A549 (cell line): ENCODE measurements around the gene ADORA2B. TPM values are rescaled to one million over a fixed set of nuclear protein-coding genes. Genes with fewer than 3 reads are reported as not detected.

Experiments
- ATAC-seq, 2 experiments: fragments of 200-7000 bp in 1 of 2; fragments of >200 bp in 1 of 2; cut with Nextera tagmentation in 1 of 2; cut with Tn5 transposase in 1 of 2; 3 replicates each; pipeline versions ENCODE4 v1.8.0 to v1.9.1; 2018 to 2020; ENCODE audit warnings: mild to moderate bottlenecking in 1 of 2, moderate library complexity in 1 of 2
- CTCF ChIA-PET: fragments of 300-600 bp; sonication (Branson Sonifier 250); formaldehyde crosslinking; extraction: SDS; loops from one replicate; lab custom pipeline; 2021; ENCODE audit warnings: antibody characterized with exemption, inconsistent platforms; lab: Yijun Ruan, JAX
- POLR2A ChIA-PET: fragments of 350-600 bp; formaldehyde crosslinking; extraction: SDS; loops from one replicate; lab custom pipeline; 2021; ENCODE audit warnings: antibody characterized with exemption, inconsistent platforms; lab: Yijun Ruan, JAX
- DNase-seq, 2 experiments: peaks; one replicate each; pipeline versions ENCODE4 v3.0.0 to v3.0.0-alpha.2; 2011 to 2016; ENCODE audit warnings: low read depth in 1 of 2, low spot score in 1 of 2
- FAIRE-seq: peaks from 2 replicates; lab custom pipeline; 2011; peaks lifted over from hg19 to GRCh38; lab: Jason Lieb, UNC
- H3K27ac ChIP-seq, 2 experiments: fragments of >200 bp; sonication (Bioruptor Twin); formaldehyde crosslinking; 3 replicates each; pipeline ENCODE4 v1.5.1; 2016 to 2017
- H3K4me1 ChIP-seq: fragments of >200 bp; sonication (Bioruptor Twin); formaldehyde crosslinking; 3 replicates; pipeline ENCODE4 v1.6.1; 2016
- H3K4me2 ChIP-seq: fragments of >200 bp; sonication (Bioruptor Twin); formaldehyde crosslinking; 3 replicates; pipeline ENCODE4 v1.6.1; 2016
- H3K4me3 ChIP-seq: fragments of >200 bp; sonication (Bioruptor Twin); formaldehyde crosslinking; 3 replicates; pipeline ENCODE4 v1.5.1; 2016
- H3K9me3 ChIP-seq: fragments of >200 bp; sonication (Bioruptor Twin); formaldehyde crosslinking; 3 replicates; pipeline ENCODE4 v1.6.1; 2016
- BHLHE40 ChIP-seq: IDR thresholded peaks from 2 replicates; pipeline ENCODE4 v1.6.1; 2012; ENCODE audit warnings: low read depth, low read length, inconsistent platforms
- CBX8 ChIP-seq: fragments of 200-600 bp; sonication (generic); IDR thresholded peaks from 2 replicates; pipeline ENCODE4 v1.6.1; 2016
- CEBPB ChIP-seq, 2 experiments: fragments of >200 bp in 1 of 2; sonication (Bioruptor Twin) in 1 of 2; formaldehyde crosslinking in 1 of 2; IDR thresholded peaks; 2 replicates each; pipeline ENCODE4 v1.6.1; 2012 to 2016
- CHD2 ChIP-seq: fragments of 150-350 bp; IDR thresholded peaks from 2 replicates; pipeline ENCODE4 v1.6.1; 2014; ENCODE audit warnings: low read length; ENCODE audit not compliant: partially characterized antibody
- CHD4 ChIP-seq: fragments of 200-600 bp; sonication (generic); IDR thresholded peaks from 2 replicates; pipeline ENCODE4 v1.6.1; 2016; ENCODE audit warnings: antibody characterized with exemption, mild to moderate bottlenecking, borderline replicate concordance
- CTCF ChIP-seq: fragments of >200 bp; sonication (Bioruptor Twin); formaldehyde crosslinking; IDR thresholded peaks from 3 replicates; pipeline ENCODE4 v1.5.1; 2016
- ELK1 ChIP-seq: fragments of 150-350 bp; IDR thresholded peaks from 2 replicates; pipeline ENCODE4 v1.6.1; 2014; ENCODE audit warnings: low read depth, mild to moderate bottlenecking, low read length
- EP300 ChIP-seq, 2 experiments: fragments of >200 bp; sonication (Bioruptor Twin); formaldehyde crosslinking; IDR thresholded peaks; 2 replicates in 1 of 2; 3 replicates in 1 of 2; pipeline ENCODE4 v1.6.1; 2016 to 2017
- FOXS1 ChIP-seq: fragments of 250-450 bp; sonication (Bioruptor Pico); IDR thresholded peaks from 2 replicates; pipeline ENCODE4 v1.5.0; 2020; ENCODE audit warnings: mild to moderate bottlenecking, moderate library complexity
- GATA3 ChIP-seq: IDR thresholded peaks from 2 replicates; pipeline ENCODE4 v1.6.1; 2012; ENCODE audit warnings: borderline replicate concordance
- HOXA7 ChIP-seq: fragments of 250-450 bp; sonication (Bioruptor Pico); IDR thresholded peaks from 2 replicates; pipeline ENCODE4 v1.5.0; 2020; ENCODE audit warnings: mild to moderate bottlenecking, moderate library complexity
- HOXB13 ChIP-seq: fragments of 250-450 bp; sonication (Bioruptor Pico); IDR thresholded peaks from 2 replicates; pipeline ENCODE4 v1.5.0; 2020; ENCODE audit warnings: low read depth, mild to moderate bottlenecking, moderate library complexity
- HOXB5 ChIP-seq: fragments of 250-450 bp; sonication (Bioruptor Pico); IDR thresholded peaks from 2 replicates; pipeline ENCODE4 v1.5.0; 2020; ENCODE audit warnings: mild to moderate bottlenecking, moderate library complexity
- JUN ChIP-seq, 2 experiments: fragments of >200 bp; sonication (Bioruptor Twin); formaldehyde crosslinking; IDR thresholded peaks; 2 replicates in 1 of 2; 3 replicates in 1 of 2; pipeline ENCODE4 v1.6.1; 2016 to 2017
- KDM1A ChIP-seq: fragments of 200-600 bp; sonication (generic); IDR thresholded peaks from 2 replicates; pipeline ENCODE4 v1.6.1; 2016; ENCODE audit warnings: low read depth, mild to moderate bottlenecking
- KDM5A ChIP-seq: fragments of 200-600 bp; sonication (generic); IDR thresholded peaks from 2 replicates; pipeline ENCODE4 v1.6.1; 2016; ENCODE audit warnings: antibody characterized with exemption, mild to moderate bottlenecking
- MAX ChIP-seq: IDR thresholded peaks from 2 replicates; pipeline ENCODE4 v1.6.1; 2012
- MYC ChIP-seq: IDR thresholded peaks from 2 replicates; pipeline ENCODE4 v1.6.1; 2012; ENCODE audit warnings: mild to moderate bottlenecking, inconsistent platforms, low read length, improper control_type of control experiment, borderline replicate concordance
- NPAS2 ChIP-seq: fragments of 250-450 bp; sonication (Bioruptor Pico); IDR thresholded peaks from 2 replicates; pipeline ENCODE4 v1.8.0; 2022; ENCODE audit warnings: mild to moderate bottlenecking, moderate library complexity, borderline replicate concordance
- NR3C1 ChIP-seq: fragments of >200 bp; sonication (Bioruptor Twin); formaldehyde crosslinking; IDR thresholded peaks from 3 replicates; pipeline ENCODE4 v1.6.1; 2017
- PHF8 ChIP-seq: fragments of 200-600 bp; sonication (generic); IDR thresholded peaks from 2 replicates; pipeline ENCODE4 v1.6.1; 2016; ENCODE audit warnings: low read depth, mild to moderate bottlenecking, antibody characterized with exemption, moderate library complexity, borderline replicate concordance
- RCOR1 ChIP-seq: fragments of 150-350 bp; IDR thresholded peaks from 2 replicates; pipeline ENCODE4 v1.6.1; 2014; ENCODE audit warnings: antibody characterized with exemption, low read length, low read depth
- SMC3 ChIP-seq: fragments of >200 bp; sonication (Bioruptor Twin); formaldehyde crosslinking; IDR thresholded peaks from 3 replicates; pipeline ENCODE4 v1.6.1; 2018; ENCODE audit warnings: inconsistent platforms
- SREBF2 ChIP-seq: fragments of 450-650 bp; IDR thresholded peaks from 2 replicates; pipeline ENCODE4 v1.6.1; 2014; ENCODE audit warnings: mild to moderate bottlenecking, moderate library complexity
- TP53 ChIP-seq: fragments of 250-450 bp; sonication (Bioruptor Pico); IDR thresholded peaks from 2 replicates; pipeline ENCODE4 v1.5.0; 2021; ENCODE audit warnings: mild to moderate bottlenecking, moderate library complexity
- USF2 ChIP-seq: fragments of 450-650 bp; IDR thresholded peaks from 2 replicates; pipeline ENCODE4 v1.6.1; 2014; ENCODE audit warnings: antibody characterized with exemption
- ZC3H11A ChIP-seq: fragments of 450-650 bp; IDR thresholded peaks from 2 replicates; pipeline ENCODE4 v1.6.1; 2014; ENCODE audit warnings: antibody characterized with exemption, mild to moderate bottlenecking
- ZFP36 ChIP-seq: fragments of 450-650 bp; IDR thresholded peaks from 2 replicates; pipeline ENCODE4 v1.6.1; 2014; ENCODE audit warnings: borderline replicate concordance; ENCODE audit not compliant: partially characterized antibody
- ZNF302 ChIP-seq: fragments of 250-450 bp; sonication (Bioruptor Pico); IDR thresholded peaks from 2 replicates; pipeline ENCODE4 v1.9.0; 2021; ENCODE audit warnings: inconsistent platforms, mild to moderate bottlenecking, moderate library complexity
- WGBS: methylation state at CpG from one replicate; pipeline ENCODE4 v1.1.6; 2017; ENCODE audit errors: missing lambda C conversion rate; 5-methylcytosine and 5-hydroxymethylcytosine counted together
- polyA plus RNA-seq, 4 experiments: library from polyadenylated mRNA; depleted of rRNA in 3 of 4; stranded (reverse); fragments of >200 nt; fragmentation: RNase III in 1 of 4; extraction: RNeasy Plus Mini Kit Qiagen cat#74134 plus additional on column Dnase treatment in 1 of 4; gene quantifications; 2 replicates in 3 of 4; 3 replicates in 1 of 4; pipeline ENCODE4 v1.2.3, GENCODE V29; 2011 to 2017

Gene ADORA2B
- polyA plus RNA-seq, 2 of the 4 experiments (the other 2 are of a cell fraction), result 5.7 to 10.2 TPM

- no peak overlapping the region for H3K4me3 ChIP-seq
- ChIA-PET CTCF (interaction anchor here (1.1 kb wide), 1 partner anchor 26 kb away, joined by 3 read pairs; no protein-coding TSS in a partner anchor), POLR2A (no interaction called here)
- WGBS, result 86% methylated on average over 11 of the region's 11 CpGs
- FAIRE-seq (no peak), ATAC-seq (no peak), DNase-seq (no peak)
- no peak for TF ChIP-seq NPAS2 (CRISPR knock-in tag)
- no peak for TF ChIP-seq MAX
- TF ChIP-seq RCOR1, result no peak
- no peak for TF ChIP-seq MYC
- TF ChIP-seq BHLHE40, result no peak
- TF ChIP-seq HOXA7 (CRISPR knock-in tag), result no peak
- no peak for TF ChIP-seq SREBF2
- no peak for TF ChIP-seq EP300 (IDR thresholded peaks at IDR 0.05)
- TF ChIP-seq JUN (IDR thresholded peaks at IDR 0.05), result no peak
- no peak for TF ChIP-seq TP53 (CRISPR knock-in tag)
- TF ChIP-seq CHD4, result no peak
- TF ChIP-seq HOXB13 (CRISPR knock-in tag), result no peak
- no peak for TF ChIP-seq CBX8
- no peak for TF ChIP-seq CHD2
- TF ChIP-seq CEBPB (IDR thresholded peaks at IDR 0.05), result no peak
- TF ChIP-seq FOXS1 (CRISPR knock-in tag), result no peak
- peak overlapping the region; percentile 47 to 79 for H3K27ac ChIP-seq
- peaks cover 10% of the 10 kb centered on the region; the same call in 2 of the 3 replicates for H3K9me3 ChIP-seq
- H3K4me2 ChIP-seq, result peak overlapping the region; percentile 22; the same call in 1 of the 3 replicates
- peaks cover 33% of the 10 kb centered on the region for H3K4me1 ChIP-seq
These were observed 26.7 kb upstream of the ADORA2B start for GRCh38 chr17:15918261-15918660.

GRCh38 chr17:15918661-15919259, 26.2 kb upstream of the ADORA2B start:
- TF ChIP-seq ZFP36, result no peak
- no peak for TF ChIP-seq NPAS2 (CRISPR knock-in tag)
- TF ChIP-seq NR3C1, result no peak
- TF ChIP-seq JUN (IDR thresholded peaks at IDR 0.05), result no peak
- TF ChIP-seq KDM1A, result no peak
- no peak for TF ChIP-seq KDM5A
- no peak for TF ChIP-seq HOXB5 (CRISPR knock-in tag)
- TF ChIP-seq FOXS1 (CRISPR knock-in tag), result no peak
- no peak overlapping the region for H3K4me3 ChIP-seq
- 79% methylated on average over 9 of the region's 9 CpGs for WGBS
- FAIRE-seq (no peak), ATAC-seq (peak in 1 of 2 experiments; percentile 18; a peak in 1 of 6 replicates), DNase-seq (peak in 1 of 2 experiments; percentile 40)
- H3K27ac ChIP-seq, result peak overlapping the region; percentile 47 to 79
- H3K4me1 ChIP-seq, result peaks cover 33% of the 10 kb centered on the region
- peaks cover 10% of the 10 kb centered on the region; the same call in 2 of the 3 replicates for H3K9me3 ChIP-seq
- CTCF ChIA-PET, result interaction anchor here (1.1 kb wide), 1 partner anchor 26 kb away, joined by 3 read pairs; no protein-coding TSS in a partner anchor
- peak overlapping the region; percentile 22 for H3K4me2 ChIP-seq
- POLR2A ChIA-PET, result no interaction called here

- peak overlapping the region; percentile 22 for H3K4me2 ChIP-seq
- TF ChIP-seq ELK1, result no peak
- no peak for TF ChIP-seq CBX8
- TF ChIP-seq JUN (IDR thresholded peaks at IDR 0.05), result no peak
- TF ChIP-seq PHF8, result no peak
- no peak for TF ChIP-seq CTCF
- TF ChIP-seq SREBF2, result no peak
- no peak for TF ChIP-seq HOXB13 (CRISPR knock-in tag)
- TF ChIP-seq ZNF302 (CRISPR knock-in tag), result no peak
- TF ChIP-seq GATA3, result no peak
- no peak for TF ChIP-seq USF2
- TF ChIP-seq SMC3, result no peak
- no peak for TF ChIP-seq EP300 (IDR thresholded peaks at IDR 0.05)
- no peak for TF ChIP-seq ZC3H11A
- TF ChIP-seq, all 56 proteins: peak for 0
- Histone ChIP-seq H3K9me3 (peaks cover 10% of the 10 kb centered on the region; the same call in 2 of the 3 replicates), H3K4me1 (peaks cover 33% of the 10 kb centered on the region), H3K27ac (peak overlapping the region; percentile 47 to 79), H3K4me3 (no peak overlapping the region)
- ChIA-PET POLR2A (no interaction called here), CTCF (interaction anchor here (0.7 to 2.6 kb wide), 2 partner anchors 26 to 91 kb away, joined by 3 to 20 read pairs; partner anchors contain the start of gene ADORA2B)
- no peak for FAIRE-seq
- no peak for ATAC-seq
- DNase-seq, result no peak
These were observed 25.5 kb upstream of the ADORA2B start for GRCh38 chr17:15919466-15919865.
